CD4-positive, alpha-beta T cell treated with Interleukin-12 subunit alpha and Interleukin-12 subunit beta, for 1 hour (primary cell): Measurements from ENCODE around the gene HAP1.
"Not testable (repeated sequence)": the region's sequence is repeated elsewhere in the genome, so short reads cannot be mapped to it uniquely, and the experiment has no call there.

Source experiments
- DNase-seq: peaks from one replicate; pipeline ENCODE4 v3.0.0-alpha.2; 2020

The HAP1 gene

GRCh38 chr17:41688641-41689496 lies 45.6 kb downstream of the HAP1 start, which contains the start of gene EIF1:
Gene EIF1 (plus strand): TSS chr17:41688885. CDS start chr17:41689039, 154 bp downstream.
- DNase-seq = peak; percentile 100

GRCh38 chr17:41687828-41688640 lies 46.4 kb downstream of the HAP1 start:
- peak; percentile 79 for DNase-seq

DNA sequence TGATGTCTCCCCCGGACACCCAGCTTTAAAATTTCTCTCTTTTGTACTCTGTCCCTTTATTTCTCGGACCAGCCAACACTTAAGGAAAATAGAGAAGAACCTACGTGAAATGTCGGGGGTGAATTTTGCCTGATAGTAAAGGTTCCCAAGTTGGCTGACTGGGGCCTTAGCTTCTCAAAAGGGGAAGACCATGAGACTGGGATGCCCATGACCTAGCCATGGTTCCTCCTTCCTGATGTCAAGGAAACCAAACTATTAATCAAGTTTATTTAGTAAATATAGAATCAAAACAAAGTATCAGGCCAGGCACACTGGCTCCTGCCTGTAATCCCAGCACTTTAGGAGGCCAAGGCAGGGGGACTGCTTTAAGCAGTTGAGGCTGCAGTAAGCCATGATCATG lies 48.2 kb downstream of the HAP1 start:
- no peak for DNase-seq

DNA sequence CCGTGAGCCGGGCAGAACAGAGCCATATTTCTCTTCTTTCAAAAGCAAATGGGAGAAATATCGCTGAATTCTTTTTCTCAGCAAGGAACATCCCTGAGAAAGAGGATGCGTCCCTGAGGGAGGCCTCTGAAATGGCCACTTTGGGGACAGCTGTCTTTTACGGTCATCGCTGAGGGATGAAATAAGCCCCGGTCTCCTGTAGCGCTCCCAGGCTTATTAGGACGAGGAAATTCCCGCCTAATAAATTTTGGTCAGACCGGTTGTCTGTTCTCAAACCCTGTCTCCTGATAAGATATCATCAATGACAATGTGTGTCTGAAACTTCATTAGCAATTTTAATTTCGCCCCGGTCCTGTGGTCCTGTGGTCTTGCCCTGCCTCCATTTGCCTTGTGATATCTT lies 48.7 kb downstream of the HAP1 start:
- DNase-seq = not testable (repeated sequence)

- no peak for DNase-seq
These were observed 50.4 kb downstream of the HAP1 start for GRCh38 chr17:41684035-41684434.

DNA sequence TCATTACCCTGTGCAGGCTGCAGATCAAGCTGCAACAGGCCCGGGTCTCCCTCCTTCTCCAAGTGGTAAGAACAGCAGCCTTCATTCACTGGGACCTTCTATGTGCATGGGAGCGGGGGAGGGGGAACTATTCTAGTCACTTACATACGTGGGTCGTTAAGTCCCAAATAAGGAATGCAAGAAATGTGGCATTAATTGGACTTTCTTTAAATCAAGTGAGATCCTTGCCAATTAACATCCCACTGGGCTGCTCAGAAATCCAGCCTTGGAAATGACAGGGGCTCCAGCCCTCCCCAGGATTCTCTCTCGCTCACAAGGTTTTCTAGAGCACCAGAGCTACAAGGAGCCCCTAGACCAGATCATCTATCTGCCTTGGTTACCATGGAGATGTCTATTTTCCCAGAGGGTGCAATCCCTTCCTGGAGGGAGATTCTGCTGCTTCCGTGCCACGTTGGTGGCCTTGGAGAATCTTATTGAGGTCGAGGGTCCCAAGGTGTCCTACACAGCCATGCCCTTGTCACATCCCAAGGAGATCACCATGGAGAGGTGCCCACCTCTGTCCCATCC lies 50.9 kb downstream of the HAP1 start:
- no peak for DNase-seq

GRCh38 chr17:41682631-41683030 lies 51.8 kb downstream of the HAP1 start:
- DNase-seq = no peak

GRCh38 chr17:41681776-41682175 lies 52.7 kb downstream of the HAP1 start:
- no peak for DNase-seq

GRCh38 chr17:41680426-41681040 lies 53.9 kb downstream of the HAP1 start:
- no peak for DNase-seq

DNA sequence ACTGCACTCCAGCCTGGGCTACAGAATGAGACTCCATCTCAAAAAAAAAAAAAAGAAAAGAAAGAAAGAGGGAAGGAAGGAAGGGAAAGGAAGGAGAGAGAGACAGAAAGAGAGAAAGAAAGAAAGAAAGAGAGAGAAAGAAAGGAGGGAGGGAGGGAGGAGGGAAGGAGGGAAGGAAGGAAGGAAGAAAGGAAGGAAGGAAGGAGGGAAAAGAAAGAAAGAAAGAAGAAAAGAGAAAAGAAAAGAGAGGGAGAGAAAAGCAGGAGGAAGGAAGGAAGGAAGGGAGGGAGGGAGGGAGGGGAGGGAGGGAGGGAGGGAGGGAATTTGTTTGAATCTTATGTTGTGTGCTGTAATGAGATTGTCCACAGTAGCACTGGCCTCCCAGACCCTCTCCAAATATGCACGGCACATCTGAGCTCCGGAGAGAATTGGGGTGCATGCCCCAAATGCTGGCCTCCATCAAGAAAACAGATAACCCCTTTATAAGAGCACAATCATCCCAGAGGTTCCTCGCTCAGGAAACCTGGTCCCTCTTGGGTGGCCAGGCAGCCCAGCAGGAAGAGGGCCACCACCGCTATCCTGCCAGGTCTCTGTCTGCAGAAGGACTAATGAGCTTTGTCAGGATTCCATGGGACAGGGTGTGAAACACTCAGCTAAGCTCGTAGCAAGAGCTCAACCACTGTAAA lies 54.6 kb downstream of the HAP1 start:
- DNase-seq = no peak

DNA sequence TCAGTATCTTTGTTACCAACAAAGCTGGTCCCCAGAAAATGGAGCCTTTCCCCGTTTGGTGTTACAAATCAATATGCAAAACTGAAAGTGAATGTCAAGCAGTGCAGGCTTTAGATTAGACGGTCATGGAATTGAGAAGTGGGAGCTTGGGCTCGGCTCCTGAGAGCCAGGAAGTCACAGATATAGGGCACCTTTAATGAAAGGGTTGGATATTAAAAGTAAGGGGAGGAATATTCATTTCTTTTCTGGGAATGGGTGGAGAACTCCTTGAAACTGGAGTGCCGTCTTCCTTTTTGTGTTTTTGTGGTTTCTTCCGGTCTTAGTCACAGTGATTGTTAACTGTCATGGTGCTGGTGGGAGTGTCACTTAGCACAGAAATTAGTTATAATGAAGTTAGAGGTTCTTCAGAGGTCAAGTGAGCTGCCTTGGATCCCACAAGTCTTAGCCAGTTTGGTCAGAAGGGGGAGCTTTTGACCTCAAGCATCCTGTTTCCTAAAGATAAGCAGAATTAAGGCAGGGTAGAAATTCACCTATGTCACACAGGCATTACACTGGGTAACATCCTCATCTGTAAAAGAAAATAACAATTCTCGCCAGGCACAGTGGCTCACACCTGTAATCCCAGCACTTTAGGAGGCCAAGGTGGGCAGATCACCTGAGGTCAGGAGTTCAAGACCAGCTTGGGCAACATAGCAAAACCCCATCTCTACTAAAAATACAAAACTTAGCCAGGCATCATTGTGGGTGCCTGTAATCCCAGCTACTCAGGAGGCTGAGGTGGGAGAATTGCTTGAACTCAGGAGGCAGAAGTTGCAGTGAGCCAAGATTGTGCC lies 55.3 kb downstream of the HAP1 start:
- DNase-seq = peak; percentile 87

DNA sequence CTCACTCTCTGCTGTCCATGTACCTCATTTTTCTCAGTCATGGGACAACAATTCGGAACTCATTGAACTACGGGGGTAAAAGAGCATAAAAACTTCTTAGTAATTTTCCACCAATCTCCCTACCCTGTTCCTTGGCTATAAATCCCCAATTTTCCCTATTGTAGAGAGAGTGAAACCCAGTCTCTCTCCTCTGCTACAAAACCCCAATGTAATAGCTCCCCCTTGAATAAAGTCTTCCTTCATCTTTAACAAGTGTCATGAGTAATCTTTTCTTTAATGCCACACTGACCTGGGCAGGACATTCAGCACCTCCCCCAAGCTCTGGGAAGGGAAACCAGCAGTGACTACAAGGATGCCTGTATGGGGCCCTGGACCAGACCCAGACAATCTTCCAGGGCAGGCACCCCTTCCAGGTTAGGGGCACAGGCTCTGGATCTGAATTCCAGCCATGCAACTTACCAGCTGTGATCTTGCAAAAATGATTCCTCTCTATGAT lies 56.0 kb downstream of the HAP1 start:
- no peak for DNase-seq

DNA sequence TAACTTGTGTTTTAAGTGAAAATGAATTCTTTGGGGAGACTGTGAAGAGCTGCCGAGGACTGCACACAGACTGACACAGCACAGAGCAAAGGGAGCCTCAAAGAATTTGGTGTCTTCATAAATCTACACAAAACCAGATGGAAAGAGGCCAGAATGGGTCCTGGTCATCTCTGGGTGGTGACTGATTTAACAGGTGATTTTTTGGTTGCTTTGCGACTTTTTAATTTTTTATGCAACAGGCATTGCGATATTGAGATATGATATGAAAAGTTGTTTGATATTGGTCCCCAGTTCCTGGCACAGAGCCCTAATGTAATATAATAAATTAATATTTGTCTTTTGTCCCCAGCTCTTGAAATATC lies 58.4 kb downstream of the HAP1 start:
- no peak for DNase-seq

- DNase-seq = not testable (repeated sequence)
These were observed 59.0 kb downstream of the HAP1 start for GRCh38 chr17:41675157-41676057.
